Measurements from ENCODE around the gene NXPH1. TPM values are rescaled to one million over a fixed set of nuclear protein-coding genes. Genes with fewer than 3 reads are reported as not detected.

The NXPH1 gene
- polyA plus RNA-seq, 1 donor from 2014 or later, result 15.9 TPM

- H3K9me2 ChIP-seq (ENCODE audit: insufficient read depth, low read length), result no peaks in the 10 kb centered on the region
- H3K9ac ChIP-seq (ENCODE audit: low read length), result no peak overlapping the region
- no peak overlapping the region for H2AFZ ChIP-seq (ENCODE audit: low read depth, low read length)
- H4K20me1 ChIP-seq (ENCODE audit: insufficient read depth), result no peaks in the 10 kb centered on the region
- no peaks in the 10 kb centered on the region for H3K79me2 ChIP-seq (replicated peaks; ENCODE audit: insufficient read depth, low read length)
- no peak overlapping the region for H3K4me3 ChIP-seq (ENCODE audit: low read length)
- no peaks in the 10 kb centered on the region for H3K27me3 ChIP-seq (ENCODE audit: insufficient read depth, low read depth, low read length)
- H3K4me2 ChIP-seq (ENCODE audit: low read length), result no peak overlapping the region
- H3K36me3 ChIP-seq (ENCODE audit: insufficient read depth, low read length), result no peaks in the 10 kb centered on the region
- TF ChIP-seq REST (IDR thresholded peaks at IDR 0.05; ENCODE audit: borderline replicate concordance) (no peak), POLR2AphosphoS5 (IDR thresholded peaks at IDR 0.05) (no peak), MXI1 (conservative IDR thresholded peaks at IDR 0.05; ENCODE audit: poor library complexity, severe bottlenecking) (no peak), EZH2 (IDR thresholded peaks at IDR 0.05; ENCODE audit: borderline replicate concordance, insufficient read depth, low read length, poor library complexity, severe bottlenecking) (no peak), TAF1 (IDR thresholded peaks at IDR 0.05; ENCODE audit: low read depth) (no peak), EP300 (conservative IDR thresholded peaks at IDR 0.05; ENCODE audit: poor library complexity, severe bottlenecking) (no peak), CTCF (IDR thresholded peaks at IDR 0.05; ENCODE audit: poor library complexity, severe bottlenecking) (no peak), RAD21 (conservative IDR thresholded peaks at IDR 0.05) (no peak), SMC3 (conservative IDR thresholded peaks at IDR 0.05; ENCODE audit: poor library complexity) (no peak)
- no peaks in the 10 kb centered on the region for H3K9me3 ChIP-seq (ENCODE audit: low read length)
- H3F3A ChIP-seq (ENCODE audit: insufficient read depth, low read length, poor library complexity, severe bottlenecking), result no peaks in the 10 kb centered on the region
- H3K27ac ChIP-seq (ENCODE audit: low read length), result no peak overlapping the region
These were observed 46.4 kb upstream of the NXPH1 start for GRCh38 chr7:8386926-8387550.

- H3K4me3 ChIP-seq (ENCODE audit: low read length), result no peak overlapping the region
- H3K27ac ChIP-seq (ENCODE audit: low read length), result no peak overlapping the region
These were observed 45.7 kb upstream of the NXPH1 start for GRCh38 chr7:8387551-8388256.

More at GRCh38 chr7:8387551-8388256, 45.7 kb upstream of the NXPH1 start:
- no peaks in the 10 kb centered on the region for H3K79me2 ChIP-seq (replicated peaks; ENCODE audit: insufficient read depth, low read length)
- no peak overlapping the region for H3K9ac ChIP-seq (ENCODE audit: low read length)
- H3K36me3 ChIP-seq (ENCODE audit: insufficient read depth, low read length), result no peaks in the 10 kb centered on the region
- TF ChIP-seq EZH2 (IDR thresholded peaks at IDR 0.05; ENCODE audit: borderline replicate concordance, insufficient read depth, low read length, poor library complexity, severe bottlenecking) (no peak), MXI1 (conservative IDR thresholded peaks at IDR 0.05; ENCODE audit: poor library complexity, severe bottlenecking) (no peak), TAF1 (IDR thresholded peaks at IDR 0.05; ENCODE audit: low read depth) (no peak), REST (IDR thresholded peaks at IDR 0.05; ENCODE audit: borderline replicate concordance) (no peak), POLR2AphosphoS5 (IDR thresholded peaks at IDR 0.05) (no peak), EP300 (conservative IDR thresholded peaks at IDR 0.05; ENCODE audit: poor library complexity, severe bottlenecking) (no peak), CTCF (IDR thresholded peaks at IDR 0.05; ENCODE audit: poor library complexity, severe bottlenecking) (no peak), SMC3 (conservative IDR thresholded peaks at IDR 0.05; ENCODE audit: poor library complexity) (no peak), RAD21 (conservative IDR thresholded peaks at IDR 0.05) (no peak)
- no peaks in the 10 kb centered on the region for H3K27me3 ChIP-seq (ENCODE audit: insufficient read depth, low read depth, low read length)
- H2AFZ ChIP-seq (ENCODE audit: low read depth, low read length), result no peak overlapping the region
- H4K20me1 ChIP-seq (ENCODE audit: insufficient read depth), result no peaks in the 10 kb centered on the region
- no peaks in the 10 kb centered on the region for H3F3A ChIP-seq (ENCODE audit: insufficient read depth, low read length, poor library complexity, severe bottlenecking)
- no peak overlapping the region for H3K4me2 ChIP-seq (ENCODE audit: low read length)
- H3K9me3 ChIP-seq (ENCODE audit: low read length), result no peaks in the 10 kb centered on the region
- no peaks in the 10 kb centered on the region for H3K9me2 ChIP-seq (ENCODE audit: insufficient read depth, low read length)

Data from neural cell (in vitro differentiated cells).